Measurements from ENCODE around the gene NLRC5. TPM values are rescaled to one million over a fixed set of nuclear protein-coding genes. Genes with fewer than 3 reads are reported as not detected.
A peak's percentile ranks its signal among the peaks of the same experiment; 100 is the strongest.

NLRC5 gene
- total and polyA plus RNA-seq, 10 donors, result 52.0 to 401 (median 219) TPM

GRCh38 chr16:57044931-57045693, 55.8 kb downstream of the NLRC5 start:
- peaks cover 0 to 100% (median 75%) of the 10 kb centered on the region in 6 donors for H3K36me3 ChIP-seq
- TF ChIP-seq POLR2A (IDR thresholded peaks at IDR 0.05), result no peak

GRCh38 chr16:57045694-57046381, 56.5 kb downstream of the NLRC5 start:
- intact Hi-C loops (cut with DNase I; ENCODE audit: low total_unique reads), result loop anchor here (10.0 kb wide), 1 partner anchor 81 kb away; the partner anchor contains the start of gene CETP
- 51 to 62% (median 57%) methylated on average over 12 to 13 of the region's 13 CpGs for WGBS, 5 donors

More at GRCh38 chr16:57044931-57045693, 55.8 kb downstream of the NLRC5 start:
- Histone ChIP-seq H3K27me3 (replicated peaks in 1 of 7) (no peaks in the 10 kb centered on the region), H3K27ac (peak overlapping the region in 7 of 8 donors; percentile 44 to 96 (median 86)), H3K4me3 (no peak overlapping the region), H3K4me1 (peaks cover 32 to 69% (median 61%) of the 10 kb centered on the region in 6 donors), H3K9me3 (no peaks in the 10 kb centered on the region)
- WGBS, 5 donors, result 63 to 72% (median 71%) methylated on average over 12 of the region's 12 CpGs
- no peak for DNase-seq
- intact Hi-C loops (cut with DNase I; ENCODE audit: low total_unique reads), result loop anchor here (10.0 kb wide), 1 partner anchor 80 kb away; the partner anchor contains the start of gene CETP

GRCh38 chr16:57048095-57048494, 58.7 kb downstream of the NLRC5 start:
- H3K4me1 ChIP-seq, result peaks cover 2 to 40% (median 31%) of the 10 kb centered on the region in 6 donors
- intact Hi-C loops (cut with DNase I; ENCODE audit: low total_unique reads), result loop anchor here (10.0 kb wide), 1 partner anchor 83 kb away; the partner anchor contains the start of gene CETP
- H3K4me3 ChIP-seq, result no peak overlapping the region
- H3K27me3 ChIP-seq (replicated peaks in 1 of 7), result no peaks in the 10 kb centered on the region
- peak overlapping the region in 3 of 8 donors; percentile 92 to 96 (median 94) for H3K27ac ChIP-seq
- no peak for TF ChIP-seq CTCF (IDR thresholded peaks at IDR 0.05 in 8 of 11, conservative IDR thresholded peaks at IDR 0.05 in 3 of 11)
- no peak for TF ChIP-seq POLR2AphosphoS5 (IDR thresholded peaks at IDR 0.05)
- no peak for TF ChIP-seq POLR2A (IDR thresholded peaks at IDR 0.05)
- H3K36me3 ChIP-seq, result peaks cover 3 to 100% (median 86%) of the 10 kb centered on the region in 6 donors
- H3K9me3 ChIP-seq, result no peaks in the 10 kb centered on the region
- 66 to 97% (median 88%) methylated on average over 2 of the region's 2 CpGs for WGBS, 5 donors
- no peak for DNase-seq

More at GRCh38 chr16:57045694-57046381, 56.5 kb downstream of the NLRC5 start:
- H3K36me3 ChIP-seq, result peaks cover 0 to 100% (median 75%) of the 10 kb centered on the region in 6 donors
- H3K4me3 ChIP-seq, result no peak overlapping the region
- TF ChIP-seq POLR2AphosphoS5 (IDR thresholded peaks at IDR 0.05) (peak; percentile 48 to 64 (median 54)), POLR2A (IDR thresholded peaks at IDR 0.05) (no peak), CTCF (IDR thresholded peaks at IDR 0.05 in 8 of 11, conservative IDR thresholded peaks at IDR 0.05 in 3 of 11) (peak; percentile 34 to 78 (median 60))
- DNase-seq, result peak; percentile 87
- H3K27ac ChIP-seq, result peak overlapping the region in 7 of 8 donors; percentile 44 to 96 (median 86)
- no peaks in the 10 kb centered on the region for H3K9me3 ChIP-seq
- no peaks in the 10 kb centered on the region for H3K27me3 ChIP-seq (replicated peaks in 1 of 7)
- H3K4me1 ChIP-seq, result peaks cover 24 to 62% (median 53%) of the 10 kb centered on the region in 6 donors

GRCh38 chr16:57049678-57050077, 60.3 kb downstream of the NLRC5 start:
- WGBS, 5 donors, result 72 to 88% (median 82%) methylated on average over 4 of the region's 4 CpGs

More at GRCh38 chr16:57049678-57050077, 60.3 kb downstream of the NLRC5 start:
- peaks cover 0 to 24% (median 16%) of the 10 kb centered on the region in 6 donors for H3K4me1 ChIP-seq
- H3K27ac ChIP-seq, result peak overlapping the region in 2 of 8 donors; percentile 13 to 44
- H3K27me3 ChIP-seq (replicated peaks in 1 of 7), result no peaks in the 10 kb centered on the region
- no peak for TF ChIP-seq POLR2A (IDR thresholded peaks at IDR 0.05)
- TF ChIP-seq CTCF (IDR thresholded peaks at IDR 0.05 in 8 of 11, conservative IDR thresholded peaks at IDR 0.05 in 3 of 11), result no peak
- TF ChIP-seq POLR2AphosphoS5 (IDR thresholded peaks at IDR 0.05), result no peak
- H3K9me3 ChIP-seq, result no peaks in the 10 kb centered on the region
- DNase-seq, result no peak
- no peak overlapping the region for H3K4me3 ChIP-seq
- intact Hi-C loops (cut with DNase I; ENCODE audit: low total_unique reads), result loop anchor here (10.0 kb wide), 1 partner anchor 85 kb away; the partner anchor contains the start of gene CETP
- peaks cover 3 to 100% (median 86%) of the 10 kb centered on the region in 6 donors for H3K36me3 ChIP-seq

Data from spleen (tissue), 11 donors.